ENCODE results near the gene REG3A.

REG3A gene

GRCh38 chr2:79116997-79117928, 42.3 kb downstream of the REG3A start:
- no peak for DNase-seq

DNA sequence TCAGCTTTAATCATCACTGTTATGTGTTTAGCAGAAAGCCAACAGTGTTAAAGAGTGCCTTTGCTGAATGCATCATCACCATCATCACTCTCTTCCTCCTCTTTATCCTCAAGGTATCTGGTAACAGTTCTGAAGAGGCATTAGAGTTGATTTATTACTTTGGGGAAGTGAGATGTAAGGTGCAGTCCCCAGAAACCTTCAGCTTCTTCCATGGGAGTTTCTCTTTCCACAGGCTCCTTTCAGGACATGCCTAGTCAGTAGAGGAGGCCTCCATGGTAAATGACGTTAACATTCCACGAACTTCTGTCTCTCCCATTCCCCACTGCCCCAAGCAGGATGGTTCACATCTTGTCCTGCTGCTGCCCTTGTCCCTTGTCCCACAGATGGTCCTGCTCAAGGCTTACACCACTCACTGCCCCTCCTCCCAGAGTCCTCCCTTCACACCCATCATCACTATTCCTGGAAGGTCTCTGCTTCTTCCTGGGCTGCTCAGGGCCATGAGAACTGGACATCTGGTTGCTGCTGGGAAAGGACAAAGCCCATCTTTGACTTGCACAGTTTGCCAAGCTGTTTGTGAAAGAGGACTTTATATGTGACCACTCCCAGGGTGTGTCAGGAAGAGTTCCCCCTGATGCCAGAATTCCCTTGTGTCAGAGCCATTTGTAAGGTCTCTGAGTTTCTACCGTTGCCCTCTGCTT, 44.6 kb downstream of the REG3A start:
- no peak for DNase-seq

DNA sequence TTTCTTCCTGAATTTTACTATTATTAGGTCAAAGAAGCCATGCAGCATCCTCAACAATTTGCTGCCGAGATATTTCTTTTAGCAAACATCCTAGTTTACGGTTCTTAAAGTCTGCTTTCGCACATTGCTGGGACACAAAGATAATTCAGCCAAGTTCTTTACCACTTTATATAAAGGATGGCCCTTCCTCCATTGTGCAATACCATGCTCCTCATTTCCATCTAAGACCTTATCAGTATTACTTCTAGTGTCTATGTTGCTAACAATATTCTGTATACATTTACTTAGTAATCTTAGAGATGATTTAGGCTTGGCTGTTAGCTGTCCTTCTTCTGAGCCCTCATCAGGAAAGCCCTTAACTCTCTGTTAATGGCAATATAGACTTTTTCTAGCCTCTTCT, 47.3 kb downstream of the REG3A start:
- DNase-seq = no peak

All from NCI-H1694 (cell line).